BJ (cell line): ENCODE measurements around the gene SNX1. TPM values are rescaled to one million over a fixed set of nuclear protein-coding genes. Genes with fewer than 3 reads are reported as not detected.

Experiments
- CTCF ChIA-PET: fragments of 350-600 bp; formaldehyde crosslinking; extraction: SDS; loops from one replicate; lab custom pipeline; 2021; ENCODE audit warnings: antibody characterized with exemption, inconsistent platforms; lab: Yijun Ruan, JAX
- POLR2A ChIA-PET: fragments of 300-600 bp; sonication (Branson Sonifier 250); formaldehyde crosslinking; extraction: SDS; loops from one replicate; lab custom pipeline; 2021; ENCODE audit warnings: antibody characterized with exemption; lab: Charles Lee
- DNase-seq: peaks from one replicate; pipeline ENCODE4 v3.0.0-alpha.2; 2011; ENCODE audit warnings: low read depth
- H3K27me3 ChIP-seq: 2 replicates; pipeline ENCODE4 v1.6.0; 2011; ENCODE audit warnings: low read length; ENCODE audit not compliant: control insufficient read depth, insufficient read depth
- H3K36me3 ChIP-seq: 2 replicates; pipeline ENCODE4 v1.5.1; 2011; ENCODE audit warnings: low read length; ENCODE audit not compliant: control insufficient read depth, insufficient read depth
- H3K4me3 ChIP-seq: 2 replicates; pipeline ENCODE4 v1.5.1; 2011; ENCODE audit warnings: low read depth, mild to moderate bottlenecking, control low read depth, low read length
- CTCF ChIP-seq: IDR thresholded peaks from 2 replicates; pipeline ENCODE4 v1.5.1; 2011; ENCODE audit warnings: low read depth, mild to moderate bottlenecking, control low read depth, inconsistent platforms, low read length, moderate library complexity; ENCODE audit not compliant: insufficient read depth
- polyA minus RNA-seq: library from RNA; depleted of rRNA, polyadenylated mRNA; stranded (reverse); fragments of >200 nt; gene quantifications from 2 replicates; pipeline ENCODE4 v1.2.3, GENCODE V29; 2011; rRNA and poly(A)+ RNA removed
- polyA plus RNA-seq: library from polyadenylated mRNA; depleted of rRNA; stranded (reverse); fragments of >200 nt; gene quantifications from 2 replicates; pipeline ENCODE4 v1.2.3, GENCODE V29; 2011; rRNA removed

SNX1 gene, protein sequence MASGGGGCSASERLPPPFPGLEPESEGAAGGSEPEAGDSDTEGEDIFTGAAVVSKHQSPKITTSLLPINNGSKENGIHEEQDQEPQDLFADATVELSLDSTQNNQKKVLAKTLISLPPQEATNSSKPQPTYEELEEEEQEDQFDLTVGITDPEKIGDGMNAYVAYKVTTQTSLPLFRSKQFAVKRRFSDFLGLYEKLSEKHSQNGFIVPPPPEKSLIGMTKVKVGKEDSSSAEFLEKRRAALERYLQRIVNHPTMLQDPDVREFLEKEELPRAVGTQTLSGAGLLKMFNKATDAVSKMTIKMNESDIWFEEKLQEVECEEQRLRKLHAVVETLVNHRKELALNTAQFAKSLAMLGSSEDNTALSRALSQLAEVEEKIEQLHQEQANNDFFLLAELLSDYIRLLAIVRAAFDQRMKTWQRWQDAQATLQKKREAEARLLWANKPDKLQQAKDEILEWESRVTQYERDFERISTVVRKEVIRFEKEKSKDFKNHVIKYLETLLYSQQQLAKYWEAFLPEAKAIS
- polyA plus RNA-seq (57.5 and 74.4 TPM in 2 replicates), polyA minus RNA-seq (41.2 and 59.1 TPM in 2 replicates)

DNA sequence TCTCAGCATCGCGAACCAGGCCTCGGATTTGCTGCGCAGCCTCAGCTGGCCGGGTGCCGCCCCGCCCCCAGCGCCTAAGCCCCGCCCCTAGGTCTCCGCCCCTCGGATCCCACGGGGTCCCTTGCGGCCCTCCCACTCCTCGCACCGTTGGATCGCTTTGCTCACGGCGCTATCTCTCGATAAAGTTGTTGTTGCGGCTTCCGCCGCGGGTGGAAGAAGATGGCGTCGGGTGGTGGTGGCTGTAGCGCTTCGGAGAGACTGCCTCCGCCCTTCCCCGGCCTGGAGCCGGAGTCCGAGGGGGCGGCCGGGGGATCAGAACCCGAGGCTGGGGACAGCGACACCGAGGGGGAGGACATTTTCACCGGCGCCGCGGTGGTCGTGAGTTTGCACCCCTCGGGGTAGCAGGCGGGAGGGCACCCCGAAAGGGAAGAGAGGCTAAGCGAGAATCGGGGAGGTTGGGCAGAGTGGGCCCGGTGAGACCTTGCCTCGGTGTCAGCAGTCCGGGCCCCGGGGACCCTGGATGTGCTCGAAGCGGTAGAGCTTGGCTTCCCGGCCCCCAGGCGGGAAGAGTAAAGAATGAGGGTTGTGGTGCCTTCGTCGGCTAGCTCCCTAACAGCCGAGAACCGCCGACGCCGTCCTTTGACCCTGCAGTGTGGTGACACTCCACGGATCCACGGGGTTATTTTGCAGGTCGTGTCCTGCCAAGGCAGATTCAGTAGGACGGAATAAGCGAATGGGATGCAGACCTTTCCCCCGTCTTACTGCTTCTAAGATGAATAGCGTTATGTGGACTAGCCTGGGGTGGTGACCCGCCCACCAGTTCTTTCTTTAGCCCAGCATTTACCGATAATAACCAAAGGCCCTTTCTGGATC lies at the start of gene SNX1:
SNX1 (plus strand) TSS at position 188 of the 873 bp plus-strand sequence; CDS start at position 220, 32 bp downstream.
- H3K36me3 ChIP-seq = no peaks in the 10 kb centered on the region
- no peaks in the 10 kb centered on the region for H3K27me3 ChIP-seq
- CTCF ChIA-PET = interaction anchor here (1.0 kb wide), 1 partner anchor 543 kb away, joined by 3 read pairs; no protein-coding TSS in a partner anchor
- TF ChIP-seq CTCF = no peak
- POLR2A ChIA-PET = no interaction called here
- DNase-seq = peak; percentile 58
- H3K4me3 ChIP-seq = peak within 1 kb of the TSS; percentile 71

DNA sequence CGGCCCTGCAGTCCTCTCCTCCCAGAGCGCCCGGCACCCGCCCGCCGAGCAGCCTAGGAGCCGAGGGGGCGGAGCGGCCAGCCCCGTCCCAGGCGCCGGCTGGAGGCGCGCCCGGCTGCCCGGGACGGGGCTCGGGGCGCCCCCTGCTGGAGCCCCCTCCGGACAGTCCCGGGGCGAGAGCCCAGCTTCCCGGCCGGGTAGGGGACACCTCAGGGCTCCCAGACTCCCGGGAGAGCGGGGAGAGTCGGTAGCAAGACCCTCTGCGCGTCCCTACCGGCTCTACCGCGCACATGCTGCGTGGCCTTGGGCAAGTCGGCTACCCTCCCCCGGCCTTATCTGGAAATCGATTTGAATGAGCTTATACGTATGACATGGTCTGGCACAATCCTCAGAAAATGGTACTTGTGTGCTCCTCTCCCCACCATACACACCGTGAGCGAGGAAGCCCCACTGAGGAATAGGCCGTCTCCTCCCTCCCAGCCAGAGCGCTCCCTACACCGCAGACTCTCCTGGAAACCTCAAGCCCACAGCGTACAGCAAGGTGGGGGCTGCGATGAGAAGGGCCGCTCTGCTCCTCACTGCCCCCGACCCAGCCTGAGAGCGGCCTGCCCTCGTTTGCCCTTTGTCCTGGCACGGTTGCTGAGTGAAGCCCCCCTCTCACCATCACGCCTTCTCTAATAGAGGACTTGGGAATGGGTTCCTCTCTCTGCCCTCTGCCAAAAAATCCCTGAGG lies 49.2 kb upstream of the SNX1 start, which contains the start of gene DAPK2:
DAPK2 (minus strand) TSS at position 65 of the 733 bp plus-strand sequence. CDS start 6,224 bp downstream, outside the sequence.
- H3K27me3 ChIP-seq = no peaks in the 10 kb centered on the region
- POLR2A ChIA-PET = no interaction called here
- H3K4me3 ChIP-seq = peak within 1 kb of the TSS; percentile 57
- no peak for DNase-seq
- CTCF ChIA-PET = interaction anchor here (0.6 to 3.4 kb wide), 37 partner anchors 8 to 309 kb away, joined by 3 to 21 read pairs (median 4); partner anchors contain the start of gene HERC1
- TF ChIP-seq CTCF = peak; percentile 71
- no peaks in the 10 kb centered on the region for H3K36me3 ChIP-seq

- ChIA-PET POLR2A (no interaction called here), CTCF (interaction anchor here (0.6 to 3.4 kb wide), 3 partner anchors 16 to 296 kb away, joined by 3 to 17 read pairs (median 6); no protein-coding TSS in a partner anchor)
- Histone ChIP-seq H3K36me3 (no peaks in the 10 kb centered on the region), H3K27me3 (no peaks in the 10 kb centered on the region), H3K4me3 (no peak overlapping the region)
- DNase-seq = no peak
- no peak for TF ChIP-seq CTCF
Measured at GRCh38 chr15:64048781-64049460, 46.9 kb upstream of the SNX1 start.

DNA sequence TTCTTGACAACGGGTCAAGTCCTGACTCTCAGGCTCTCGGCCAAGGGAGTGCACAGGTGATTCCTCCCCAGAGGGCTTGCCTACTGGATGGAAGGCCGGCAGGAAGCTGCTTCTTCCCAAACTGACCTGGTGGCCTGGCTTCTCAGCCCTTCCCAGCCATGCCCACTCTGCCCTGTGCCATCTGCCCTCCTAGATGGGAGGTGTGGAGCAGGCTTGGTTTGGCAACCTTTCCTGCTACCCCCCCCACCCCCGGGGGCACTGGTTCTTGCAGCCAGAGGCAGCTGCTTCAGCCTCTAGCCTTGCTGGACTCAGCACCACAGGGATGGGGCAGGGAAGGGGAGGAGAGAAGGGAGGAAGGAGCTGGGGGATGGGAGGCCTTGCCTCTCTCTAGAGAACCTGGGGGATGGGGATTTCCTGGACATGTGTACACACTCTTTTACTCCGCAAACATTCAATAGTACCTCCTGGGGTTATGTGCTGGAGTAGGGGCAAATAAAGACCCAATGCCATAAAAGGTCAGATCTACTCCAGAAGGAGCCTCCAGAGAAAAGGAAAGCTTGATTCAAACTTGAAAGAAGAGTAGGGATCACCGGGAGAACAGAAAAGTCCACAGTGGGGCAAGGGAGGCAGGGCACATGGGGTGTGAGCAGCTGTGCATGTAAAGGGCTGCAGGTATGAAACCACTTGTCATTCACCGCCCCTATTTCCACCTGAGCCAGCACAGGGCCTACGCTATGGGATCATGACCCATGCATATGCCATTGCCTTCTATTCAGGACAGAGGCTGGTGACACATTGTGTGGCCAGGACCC lies 45.3 kb upstream of the SNX1 start:
- ChIA-PET CTCF (interaction anchor here (0.9 to 1.8 kb wide), 2 partner anchors 10 to 107 kb away, joined by 3 to 4 read pairs; no protein-coding TSS in a partner anchor), POLR2A (no interaction called here)
- Histone ChIP-seq H3K4me3 (no peak overlapping the region), H3K27me3 (no peaks in the 10 kb centered on the region), H3K36me3 (no peaks in the 10 kb centered on the region)
- no peak for DNase-seq
- no peak for TF ChIP-seq CTCF
